Panc1 (cell line): ENCODE data around the gene DENND4C. TPM values are rescaled to one million over a fixed set of nuclear protein-coding genes. Genes with fewer than 3 reads are reported as not detected.

Source experiments
- ATAC-seq: fragments of 200-7000 bp; cut with Tn5 transposase; 2 replicates; pipeline ENCODE4 v1.9.1; 2020; ENCODE audit warnings: mild to moderate bottlenecking, moderate library complexity
- BruUV-seq: library from RNA; stranded (reverse); fragments of 400-500 nt; replicated peaks from 2 replicates; lab custom pipeline; 2021; lab: Mats Ljungman, UMichigan
- CTCF ChIA-PET: fragments of 300-600 bp; sonication (Branson Sonifier 250); formaldehyde crosslinking; loops from one replicate; lab custom pipeline; 2022; ENCODE audit warnings: antibody characterized with exemption; lab: Charles Lee
- POLR2A ChIA-PET: fragments of 300-600 bp; sonication (Branson Sonifier 250); formaldehyde crosslinking; loops from one replicate; lab custom pipeline; 2022; ENCODE audit warnings: antibody characterized with exemption; lab: Charles Lee
- DNase-seq: peaks from one replicate; pipeline ENCODE4 v3.0.0-alpha.2; 2010; ENCODE audit warnings: low read depth, low spot score
- H3K27ac ChIP-seq: 2 replicates; pipeline ENCODE4 v1.5.1; 2011; ENCODE audit warnings: mild to moderate bottlenecking, low read length, inconsistent platforms
- H3K27me3 ChIP-seq: fragments of 200-500 bp; sonication (Bioruptor generic); 2 replicates; pipeline ENCODE4 v1.6.0; 2014; ENCODE audit warnings: low read length, inconsistent platforms; ENCODE audit not compliant: control insufficient read depth, insufficient read depth
- H3K36me3 ChIP-seq: fragments of 200-500 bp; sonication (Bioruptor generic); 2 replicates; pipeline ENCODE4 v1.5.1; 2014; ENCODE audit warnings: inconsistent platforms, mild to moderate bottlenecking, low read length, moderate library complexity; ENCODE audit not compliant: control insufficient read depth, insufficient read depth
- H3K4me1 ChIP-seq: 2 replicates; pipeline ENCODE4 v1.5.1; 2011; ENCODE audit warnings: inconsistent platforms, mild to moderate bottlenecking, low read length, moderate library complexity; ENCODE audit not compliant: control insufficient read depth, insufficient read depth
- H3K4me3 ChIP-seq, 2 experiments: 2 replicates each; pipeline ENCODE4 v1.5.1; 2011 to 2012; ENCODE audit warnings: low read depth in 2 of 2, low read length in 2 of 2, mild to moderate bottlenecking in 2 of 2, inconsistent platforms in 1 of 2, moderate library complexity in 1 of 2
- H3K9me3 ChIP-seq: fragments of 200-500 bp; sonication (Bioruptor generic); 2 replicates; pipeline ENCODE4 v1.5.1; 2014; ENCODE audit warnings: low read depth, mild to moderate bottlenecking, inconsistent platforms, low read length, moderate library complexity; ENCODE audit not compliant: control insufficient read depth, insufficient read depth
- POLR2AphosphoS5 ChIP-seq: IDR thresholded peaks from 2 replicates; pipeline ENCODE4 v1.6.1; 2012; ENCODE audit warnings: mild to moderate bottlenecking, low read depth, low read length, moderate library complexity
- SIN3A ChIP-seq: IDR thresholded peaks from 2 replicates; pipeline ENCODE4 v1.6.1; 2012; ENCODE audit warnings: low read depth, mild to moderate bottlenecking, low read length, moderate library complexity, borderline replicate concordance; ENCODE audit not compliant: insufficient read depth
- TCF7L2 ChIP-seq: IDR thresholded peaks from 2 replicates; pipeline ENCODE4 v1.6.1; 2011; ENCODE audit warnings: mild to moderate bottlenecking, low read depth, low read length, inconsistent platforms
- in situ Hi-C: cut with HindIII; loops from 2 replicates; pipeline ENCODE4 v1.10.0; 2016; ENCODE audit warnings: low sequenced_read_pairs, low pct_unique_long_range_greater_than_20kb
- intact Hi-C: fragments of 100-400 bp; cut with micrococcal nuclease; formaldehyde crosslinking; loops from one replicate; pipeline ENCODE4 v1.10.0; 2022; ENCODE audit not compliant: unreplicated experiment
- total RNA-seq: library from RNA; stranded (reverse); gene quantifications from one replicate; pipeline ENCODE4 v1.2.1, GENCODE V29; 2021; ENCODE audit not compliant: unreplicated experiment
- TF ChIP-seq, protein P1 (sequence below): fragments of 450-650 bp; IDR thresholded peaks from 2 replicates; pipeline ENCODE4 v1.5.1; 2017; ENCODE audit warnings: mild to moderate bottlenecking
- TF ChIP-seq, protein P2 (sequence below), 2 experiments: IDR thresholded peaks; 2 replicates each; pipeline ENCODE4 v1.6.1; 2011 to 2012; ENCODE audit warnings: low read depth in 2 of 2, control low read depth in 1 of 2, low read length in 1 of 2, mild to moderate bottlenecking in 1 of 2, moderate library complexity in 1 of 2; ENCODE audit not compliant: insufficient read depth in 1 of 2

DENND4C gene
- total RNA-seq, 1 experiment from 2014 or later = 10.5 TPM

DNA sequence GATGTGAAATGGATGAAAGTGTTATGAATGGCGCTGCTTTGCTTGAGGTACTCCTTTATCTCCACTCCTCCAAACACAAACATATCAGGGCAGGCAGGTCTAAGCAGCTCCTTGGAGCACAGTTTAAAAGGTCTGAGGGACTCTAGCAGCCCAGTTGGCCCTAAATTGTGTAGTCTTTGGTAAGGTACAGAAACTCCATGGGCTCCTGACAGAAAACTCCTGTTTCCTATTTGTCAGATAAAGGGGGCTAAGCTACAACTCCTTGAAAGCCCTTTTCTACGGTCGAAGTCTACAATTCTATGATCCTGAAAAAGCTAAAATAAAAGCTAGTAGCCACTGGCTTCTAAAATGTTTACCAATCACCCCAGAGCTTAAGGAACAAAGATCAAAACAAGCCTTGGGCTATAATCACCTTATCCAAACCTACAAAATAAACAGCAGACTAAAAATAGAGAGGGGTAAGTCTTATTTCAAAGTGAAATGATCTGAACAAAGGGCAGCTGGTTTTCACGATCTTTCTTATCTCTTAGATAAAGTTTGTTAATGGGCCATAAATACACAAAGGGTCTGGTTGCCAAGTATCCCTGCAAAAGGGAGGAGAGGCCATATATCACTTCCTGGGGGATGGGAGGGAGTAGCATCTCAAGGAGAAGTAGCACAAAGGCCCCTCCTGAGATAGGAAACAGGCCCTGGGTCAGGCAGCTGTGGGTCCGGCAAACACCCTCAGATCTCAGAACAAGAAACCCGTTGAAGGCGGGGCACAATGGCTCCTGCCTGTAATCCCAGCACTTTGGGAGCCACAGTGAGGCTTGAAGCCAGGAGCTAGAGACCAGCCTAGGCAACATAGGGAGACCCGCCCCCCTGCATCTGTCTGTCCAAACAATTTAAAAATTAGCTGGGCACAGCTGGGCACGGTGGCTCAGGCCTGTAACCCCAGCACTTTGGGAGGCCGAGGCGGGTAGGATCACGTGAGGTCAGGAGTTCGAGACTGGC lies 28.3 kb upstream of the DENND4C start:
- Histone ChIP-seq H3K9me3 (no peaks in the 10 kb centered on the region), H3K36me3 (no peaks in the 10 kb centered on the region), H3K27ac (no peak overlapping the region), H3K27me3 (no peaks in the 10 kb centered on the region), H3K4me1 (no peaks in the 10 kb centered on the region), H3K4me3 (no peak overlapping the region)
- in situ Hi-C loops (no loop called here), intact Hi-C loops (no loop called here)
- TF ChIP-seq SIN3A (no peak), POLR2AphosphoS5 (no peak), TCF7L2 (no peak)
- TF ChIP-seq, protein P1, sequence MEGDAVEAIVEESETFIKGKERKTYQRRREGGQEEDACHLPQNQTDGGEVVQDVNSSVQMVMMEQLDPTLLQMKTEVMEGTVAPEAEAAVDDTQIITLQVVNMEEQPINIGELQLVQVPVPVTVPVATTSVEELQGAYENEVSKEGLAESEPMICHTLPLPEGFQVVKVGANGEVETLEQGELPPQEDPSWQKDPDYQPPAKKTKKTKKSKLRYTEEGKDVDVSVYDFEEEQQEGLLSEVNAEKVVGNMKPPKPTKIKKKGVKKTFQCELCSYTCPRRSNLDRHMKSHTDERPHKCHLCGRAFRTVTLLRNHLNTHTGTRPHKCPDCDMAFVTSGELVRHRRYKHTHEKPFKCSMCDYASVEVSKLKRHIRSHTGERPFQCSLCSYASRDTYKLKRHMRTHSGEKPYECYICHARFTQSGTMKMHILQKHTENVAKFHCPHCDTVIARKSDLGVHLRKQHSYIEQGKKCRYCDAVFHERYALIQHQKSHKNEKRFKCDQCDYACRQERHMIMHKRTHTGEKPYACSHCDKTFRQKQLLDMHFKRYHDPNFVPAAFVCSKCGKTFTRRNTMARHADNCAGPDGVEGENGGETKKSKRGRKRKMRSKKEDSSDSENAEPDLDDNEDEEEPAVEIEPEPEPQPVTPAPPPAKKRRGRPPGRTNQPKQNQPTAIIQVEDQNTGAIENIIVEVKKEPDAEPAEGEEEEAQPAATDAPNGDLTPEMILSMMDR = no peak
- TF ChIP-seq, protein P2, sequence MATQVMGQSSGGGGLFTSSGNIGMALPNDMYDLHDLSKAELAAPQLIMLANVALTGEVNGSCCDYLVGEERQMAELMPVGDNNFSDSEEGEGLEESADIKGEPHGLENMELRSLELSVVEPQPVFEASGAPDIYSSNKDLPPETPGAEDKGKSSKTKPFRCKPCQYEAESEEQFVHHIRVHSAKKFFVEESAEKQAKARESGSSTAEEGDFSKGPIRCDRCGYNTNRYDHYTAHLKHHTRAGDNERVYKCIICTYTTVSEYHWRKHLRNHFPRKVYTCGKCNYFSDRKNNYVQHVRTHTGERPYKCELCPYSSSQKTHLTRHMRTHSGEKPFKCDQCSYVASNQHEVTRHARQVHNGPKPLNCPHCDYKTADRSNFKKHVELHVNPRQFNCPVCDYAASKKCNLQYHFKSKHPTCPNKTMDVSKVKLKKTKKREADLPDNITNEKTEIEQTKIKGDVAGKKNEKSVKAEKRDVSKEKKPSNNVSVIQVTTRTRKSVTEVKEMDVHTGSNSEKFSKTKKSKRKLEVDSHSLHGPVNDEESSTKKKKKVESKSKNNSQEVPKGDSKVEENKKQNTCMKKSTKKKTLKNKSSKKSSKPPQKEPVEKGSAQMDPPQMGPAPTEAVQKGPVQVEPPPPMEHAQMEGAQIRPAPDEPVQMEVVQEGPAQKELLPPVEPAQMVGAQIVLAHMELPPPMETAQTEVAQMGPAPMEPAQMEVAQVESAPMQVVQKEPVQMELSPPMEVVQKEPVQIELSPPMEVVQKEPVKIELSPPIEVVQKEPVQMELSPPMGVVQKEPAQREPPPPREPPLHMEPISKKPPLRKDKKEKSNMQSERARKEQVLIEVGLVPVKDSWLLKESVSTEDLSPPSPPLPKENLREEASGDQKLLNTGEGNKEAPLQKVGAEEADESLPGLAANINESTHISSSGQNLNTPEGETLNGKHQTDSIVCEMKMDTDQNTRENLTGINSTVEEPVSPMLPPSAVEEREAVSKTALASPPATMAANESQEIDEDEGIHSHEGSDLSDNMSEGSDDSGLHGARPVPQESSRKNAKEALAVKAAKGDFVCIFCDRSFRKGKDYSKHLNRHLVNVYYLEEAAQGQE (IDR thresholded peaks at IDR 0.05; ENCODE audit: insufficient read depth in 1 of 2, low read depth in 2 of 2, low read length in 1 of 2) = no peak
- no TSS peak for BruUV-seq
- CTCF ChIA-PET = no interaction called here
- POLR2A ChIA-PET = interaction anchor here (0.6 kb wide), 1 partner anchor 14 kb away, joined by 7 read pairs; no protein-coding TSS in a partner anchor
- DNase-seq (no peak), ATAC-seq (no peak)

DNA sequence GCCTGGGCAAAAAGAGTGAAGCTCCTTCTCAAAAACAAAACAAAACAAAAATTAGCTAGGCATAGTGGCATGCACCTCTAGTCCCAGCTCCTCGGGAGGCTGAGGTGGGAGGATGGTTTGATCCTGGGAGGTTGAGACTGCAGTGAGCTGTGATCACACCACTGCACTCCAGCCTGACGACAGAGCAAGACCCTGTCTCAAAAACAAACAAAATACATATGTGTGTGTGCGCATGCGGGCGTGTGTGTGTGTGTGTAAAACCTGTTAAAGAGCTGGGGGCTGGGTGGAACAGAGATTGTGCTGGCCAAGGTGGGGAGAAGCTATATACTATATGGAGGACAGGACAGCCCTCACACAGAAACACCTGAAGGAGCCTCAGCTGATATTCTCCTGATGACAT lies 27.4 kb upstream of the DENND4C start:
- no TSS peak for BruUV-seq
- Histone ChIP-seq H3K36me3 (no peaks in the 10 kb centered on the region), H3K4me1 (no peaks in the 10 kb centered on the region), H3K27me3 (no peaks in the 10 kb centered on the region), H3K9me3 (no peaks in the 10 kb centered on the region), H3K27ac (no peak overlapping the region), H3K4me3 (no peak overlapping the region)
- ChIA-PET POLR2A (interaction anchor here (0.6 kb wide), 1 partner anchor 13 kb away, joined by 7 read pairs; no protein-coding TSS in a partner anchor), CTCF (no interaction called here)
- TF ChIP-seq, protein P1 = no peak
- TF ChIP-seq POLR2AphosphoS5 (no peak), TCF7L2 (no peak)
- DNase-seq (no peak), ATAC-seq (no peak)
- in situ Hi-C loops (no loop called here), intact Hi-C loops (no loop called here)
